ENCODE measurements around the gene STPG1. TPM values are rescaled to one million over a fixed set of nuclear protein-coding genes. Genes with fewer than 3 reads are reported as not detected.

The STPG1 gene
- total and polyA plus RNA-seq, 8 donors: 7.8 to 11.1 (median 9.0) TPM

DNA sequence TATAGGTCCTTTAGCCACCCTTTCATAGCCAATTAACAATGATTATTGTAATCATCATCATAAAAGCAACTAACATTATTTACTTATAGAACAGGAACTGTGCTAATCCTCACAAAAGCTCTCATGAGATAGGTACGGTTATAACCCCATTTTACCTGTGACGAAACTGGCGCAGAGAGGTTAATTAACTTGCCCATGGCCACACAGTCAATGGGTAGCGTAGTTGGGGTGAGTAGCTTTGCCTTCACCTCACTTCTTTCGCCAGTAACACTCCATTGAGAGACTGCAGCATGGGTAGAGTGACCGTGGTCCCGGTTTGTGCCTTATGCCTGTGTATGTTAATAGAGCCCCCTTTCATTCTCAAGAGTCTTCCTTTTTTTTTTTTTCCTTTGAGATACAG is 12.3 kb upstream of the STPG1 start:
- intact Hi-C loops (cut with DNase I): no loop called here
- Histone ChIP-seq H3K4me1 (peaks cover 0 to 5% of the 10 kb centered on the region in 2 donors), H3K27me3 (no peaks in the 10 kb centered on the region), H3K4me3 (no peak overlapping the region), H3K27ac (no peak overlapping the region), H3K9me3 (no peaks in the 10 kb centered on the region), H3K36me3 (peaks cover 0 to 22% of the 10 kb centered on the region in 2 donors)
- no peak for DNase-seq
- ATAC-seq: no peak
- TF ChIP-seq, protein P1, sequence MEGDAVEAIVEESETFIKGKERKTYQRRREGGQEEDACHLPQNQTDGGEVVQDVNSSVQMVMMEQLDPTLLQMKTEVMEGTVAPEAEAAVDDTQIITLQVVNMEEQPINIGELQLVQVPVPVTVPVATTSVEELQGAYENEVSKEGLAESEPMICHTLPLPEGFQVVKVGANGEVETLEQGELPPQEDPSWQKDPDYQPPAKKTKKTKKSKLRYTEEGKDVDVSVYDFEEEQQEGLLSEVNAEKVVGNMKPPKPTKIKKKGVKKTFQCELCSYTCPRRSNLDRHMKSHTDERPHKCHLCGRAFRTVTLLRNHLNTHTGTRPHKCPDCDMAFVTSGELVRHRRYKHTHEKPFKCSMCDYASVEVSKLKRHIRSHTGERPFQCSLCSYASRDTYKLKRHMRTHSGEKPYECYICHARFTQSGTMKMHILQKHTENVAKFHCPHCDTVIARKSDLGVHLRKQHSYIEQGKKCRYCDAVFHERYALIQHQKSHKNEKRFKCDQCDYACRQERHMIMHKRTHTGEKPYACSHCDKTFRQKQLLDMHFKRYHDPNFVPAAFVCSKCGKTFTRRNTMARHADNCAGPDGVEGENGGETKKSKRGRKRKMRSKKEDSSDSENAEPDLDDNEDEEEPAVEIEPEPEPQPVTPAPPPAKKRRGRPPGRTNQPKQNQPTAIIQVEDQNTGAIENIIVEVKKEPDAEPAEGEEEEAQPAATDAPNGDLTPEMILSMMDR (IDR thresholded peaks at IDR 0.05): no peak

DNA sequence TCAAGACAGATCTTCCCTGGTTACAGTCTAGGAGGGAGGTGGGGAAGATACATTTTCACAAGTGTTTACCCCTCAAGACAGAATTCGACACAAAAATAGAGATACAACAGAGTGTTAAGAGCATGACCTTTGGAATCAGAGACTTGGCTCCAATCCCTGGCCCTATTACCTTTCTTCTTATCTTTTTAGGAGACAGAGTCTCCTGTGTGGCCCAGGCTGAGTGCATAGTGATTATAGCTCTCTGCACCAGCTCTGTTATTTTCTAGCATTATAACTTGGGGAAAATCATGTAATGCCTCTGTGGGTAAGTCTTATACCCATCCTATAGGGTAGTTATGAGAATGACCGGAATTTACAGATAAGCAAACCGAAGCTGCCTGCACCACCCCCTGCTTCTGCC is 11.9 kb upstream of the STPG1 start:
- DNase-seq (no peak), ATAC-seq (no peak)
- Histone ChIP-seq H3K4me1 (peaks cover 0 to 9% of the 10 kb centered on the region in 2 donors), H3K36me3 (peaks cover 0 to 24% of the 10 kb centered on the region in 2 donors), H3K9me3 (no peaks in the 10 kb centered on the region), H3K27ac (no peak overlapping the region), H3K27me3 (no peaks in the 10 kb centered on the region), H3K4me3 (no peak overlapping the region)
- intact Hi-C loops (cut with DNase I): no loop called here
- TF ChIP-seq, protein P1 (IDR thresholded peaks at IDR 0.05): no peak

DNA sequence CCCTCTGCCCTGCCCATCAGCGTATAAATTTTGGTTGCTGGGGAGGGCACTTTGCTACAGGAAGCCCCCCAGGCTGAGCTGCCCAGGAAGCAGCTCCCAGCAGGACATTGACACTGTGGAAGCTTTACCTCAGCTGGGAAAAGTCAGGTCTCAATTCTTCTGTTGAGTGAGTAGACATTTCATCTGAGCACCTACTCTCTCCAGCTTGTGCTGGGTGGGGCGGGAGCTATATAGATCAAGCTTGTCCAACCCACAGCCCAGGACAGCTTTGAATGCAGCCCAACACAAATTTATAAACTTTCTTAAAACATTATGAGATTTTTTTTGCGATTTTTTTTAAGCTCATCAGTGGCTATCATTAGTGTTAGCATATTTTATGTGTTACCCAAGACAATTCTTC is 11.4 kb upstream of the STPG1 start:
- intact Hi-C loops (cut with DNase I): no loop called here

DNA sequence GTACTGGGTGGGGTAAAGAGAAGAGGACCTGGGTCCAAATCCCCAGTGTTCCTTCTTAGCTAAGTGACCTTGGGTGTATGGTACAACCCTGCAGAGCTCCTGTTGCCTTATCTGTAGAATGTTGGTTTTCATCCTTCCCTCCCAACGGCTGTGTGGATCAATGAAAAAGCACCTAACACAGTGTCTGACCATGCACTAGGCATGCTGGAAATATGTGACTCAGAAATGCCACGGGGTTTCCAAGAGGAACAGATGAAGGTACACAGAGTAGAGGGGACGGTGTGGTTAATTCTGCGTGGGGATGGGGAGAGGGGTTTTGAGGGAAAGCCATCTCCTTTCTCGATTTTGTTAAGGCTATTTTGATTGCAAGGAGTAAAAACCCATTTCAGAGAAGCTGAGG is 10.6 kb upstream of the STPG1 start:
- H3K27ac ChIP-seq: no peak overlapping the region
- H3K27me3 ChIP-seq: no peaks in the 10 kb centered on the region
- peaks cover 0 to 21% of the 10 kb centered on the region in 2 donors for H3K4me1 ChIP-seq
- H3K4me3 ChIP-seq: no peak overlapping the region
- no peak for ATAC-seq
- peaks cover 0 to 24% of the 10 kb centered on the region in 2 donors for H3K36me3 ChIP-seq
- intact Hi-C loops (cut with DNase I): no loop called here
- TF ChIP-seq, protein P1 (IDR thresholded peaks at IDR 0.05): no peak
- H3K9me3 ChIP-seq: no peaks in the 10 kb centered on the region
- no peak for DNase-seq

More for the DNA sequence above, 11.4 kb upstream of the STPG1 start:
- H3K4me1 ChIP-seq: peaks cover 0 to 14% of the 10 kb centered on the region in 2 donors
- no peaks in the 10 kb centered on the region for H3K27me3 ChIP-seq
- peaks cover 0 to 24% of the 10 kb centered on the region in 2 donors for H3K36me3 ChIP-seq
- H3K4me3 ChIP-seq: no peak overlapping the region
- no peak for DNase-seq
- H3K27ac ChIP-seq: no peak overlapping the region
- H3K9me3 ChIP-seq: no peaks in the 10 kb centered on the region
- ATAC-seq: no peak
- TF ChIP-seq, protein P1 (IDR thresholded peaks at IDR 0.05): no peak

DNA sequence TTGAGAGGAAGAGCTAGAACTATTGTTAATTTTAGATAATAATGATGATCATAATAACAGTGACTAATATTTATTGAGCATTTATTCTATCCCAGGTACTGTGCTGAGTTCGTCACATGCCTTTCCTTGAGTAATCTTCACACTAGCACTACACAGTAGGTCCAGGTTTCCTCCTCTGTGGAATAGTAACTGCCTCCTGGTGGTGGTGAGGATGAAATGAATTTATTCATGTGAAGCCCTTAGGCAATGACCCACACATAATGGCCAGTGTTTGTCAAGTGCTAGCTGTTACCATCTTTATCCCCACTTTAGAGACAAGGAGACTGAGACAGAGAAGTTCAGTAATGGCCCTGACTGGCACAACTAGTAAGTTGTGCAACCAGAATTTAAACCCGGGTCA is 7.9 kb upstream of the STPG1 start:
- peaks cover 21 to 46% of the 10 kb centered on the region in 2 donors for H3K4me1 ChIP-seq
- DNase-seq (no peak), ATAC-seq (no peak)
- H3K4me3 ChIP-seq: no peak overlapping the region
- no peaks in the 10 kb centered on the region for H3K9me3 ChIP-seq
- intact Hi-C loops (cut with DNase I): no loop called here
- H3K27ac ChIP-seq: no peak overlapping the region
- H3K27me3 ChIP-seq: no peaks in the 10 kb centered on the region
- TF ChIP-seq, protein P1 (IDR thresholded peaks at IDR 0.05): no peak
- H3K36me3 ChIP-seq: peaks cover 0 to 24% of the 10 kb centered on the region in 2 donors

All from left lung (tissue), 10 donors.